HepG2 (cell line): ENCODE data around the gene ADCYAP1R1.

Source experiments
- CTCF ChIP-seq: sonication (generic); formaldehyde crosslinking; IDR thresholded peaks from 2 replicates; pipeline ENCODE4 v1.5.0; 2020; ENCODE audit warnings: mild to moderate bottlenecking, missing genetic modification reagents, moderate library complexity
- JDP2 ChIP-seq: sonication (generic); formaldehyde crosslinking; IDR thresholded peaks from 2 replicates; pipeline ENCODE4 v1.8.1; 2022; ENCODE audit warnings: missing genetic modification reagents, borderline replicate concordance

GRCh38 chr7:31036924-31037323 is 15.2 kb upstream of the ADCYAP1R1 start:
- TF ChIP-seq JDP2 (no peak), CTCF (CRISPR knock-in tag) (no peak)
